Measurements from ENCODE around the gene ST6GALNAC1. TPM values are rescaled to one million over a fixed set of nuclear protein-coding genes. Genes with fewer than 3 reads are reported as not detected.

ST6GALNAC1 gene
- total and polyA plus RNA-seq, 2 of the 4 experiments (the other 2 are of a cell fraction): not detected

- Histone ChIP-seq H2AFZ (replicated peaks; ENCODE audit: low read length, poor library complexity) (no peak overlapping the region), H4K8ac (ENCODE audit: low read depth in 2 of 2, low read length in 2 of 2) (no peak overlapping the region), H3K9me1 (ENCODE audit: insufficient read depth, low read length) (peaks cover 3% of the 10 kb centered on the region; the same call in 1 of the 2 replicates), H2BK120ac (ENCODE audit: low read depth, low read length) (no peak overlapping the region), H2BK20ac (ENCODE audit: low read depth, low read length) (no peak overlapping the region), H4K91ac (ENCODE audit: insufficient read depth, low read depth, low read length) (no peak overlapping the region), H3K4ac (ENCODE audit: low read depth, low read length) (no peak overlapping the region), H3K18ac (ENCODE audit: low read depth, low read length) (no peak overlapping the region), H3K4me3 (ENCODE audit: insufficient read depth, low read depth, low read length) (no peak overlapping the region), H3K9ac (ENCODE audit: low read depth, low read length) (no peak overlapping the region), H4K5ac (ENCODE audit: low read depth, low read length) (no peak overlapping the region), H3K4me1 (ENCODE audit: control insufficient read depth, insufficient read depth, low read length) (peaks cover 2% of the 10 kb centered on the region; the same call in 1 of the 2 replicates), H3K36me3 (ENCODE audit: control insufficient read depth, insufficient read depth, low read length) (no peaks in the 10 kb centered on the region), H3K27ac (ENCODE audit: insufficient read depth, low read length) (no peak overlapping the region), H2AK9ac (replicated peaks; ENCODE audit: low read depth, low read length, poor library complexity) (no peak overlapping the region), H2AK5ac (ENCODE audit: low read depth, low read length) (no peak overlapping the region), H3K56ac (ENCODE audit: extremely low read depth, insufficient read depth, low read length) (no peak overlapping the region), H2BK5ac (ENCODE audit: low read depth, low read length, poor library complexity, severe bottlenecking) (no peak overlapping the region), H3K23ac (ENCODE audit: low read depth, low read length) (no peak overlapping the region), H2BK15ac (ENCODE audit: low read depth, low read length) (no peak overlapping the region), H4K20me1 (ENCODE audit: insufficient read depth, low read length) (no peaks in the 10 kb centered on the region), H3K9me3 (ENCODE audit: control insufficient read depth, insufficient read depth, low read length) (no peaks in the 10 kb centered on the region), H3K14ac (replicated peaks; ENCODE audit: low read depth, low read length) (no peak overlapping the region), H3K27me3 (ENCODE audit: control insufficient read depth, insufficient read depth, low read length) (no peaks in the 10 kb centered on the region; the same call in 1 of the 2 replicates), H3K79me1 (ENCODE audit: low read depth in 1 of 2, low read length in 2 of 2) (no peaks in the 10 kb centered on the region), H3K4me2 (ENCODE audit: low read depth, low read length) (no peak overlapping the region)
- WGBS, 2 experiments (ENCODE audit: extremely low coverage in 2 of 2, insufficient read length in 1 of 2): no CpG with 5 or more reads among the region's 2 CpGs
- intact Hi-C loops (cut with micrococcal nuclease): no loop called here
- no peak for TF ChIP-seq NFE2L2 (IDR thresholded peaks at IDR 0.05; ENCODE audit: low read depth, low read length)
- TF ChIP-seq RCOR1 (IDR thresholded peaks at IDR 0.05; ENCODE audit: insufficient replicate concordance, low read length): no peak
- no peak for TF ChIP-seq RFX5 (IDR thresholded peaks at IDR 0.05; ENCODE audit: low read depth, low read length)
- no peak for TF ChIP-seq ELK1 (IDR thresholded peaks at IDR 0.05; ENCODE audit: borderline replicate concordance, low read depth, low read length)
- no peak for TF ChIP-seq CHD1 (IDR thresholded peaks at IDR 0.05; ENCODE audit: low read depth, low read length)
- TF ChIP-seq USF2 (IDR thresholded peaks at IDR 0.05; ENCODE audit: low read depth, low read length): no peak
- no TSS peak for BruUV-seq (replicated peaks)
- ATAC-seq (ENCODE audit: low read depth) (no peak), DNase-seq (no peak)
- CTCF ChIA-PET: no interaction called here
- dilution Hi-C loops (cut with HindIII; ENCODE audit: low sequenced_read_pairs, unreplicated experiment): no loop called here
- in situ Hi-C loops (cut with MboI; ENCODE audit: low sequenced_read_pairs): no loop called here
- POLR2A ChIA-PET (ENCODE audit: unreplicated experiment): no interaction called here
These were observed 64.3 kb downstream of the ST6GALNAC1 start for GRCh38 chr17:76579281-76579680.
